Panc1 (cell line): ENCODE measurements around the gene CREBL2. TPM values are rescaled to one million over a fixed set of nuclear protein-coding genes. Genes with fewer than 3 reads are reported as not detected.

Experiments used
- ATAC-seq: fragments of 200-7000 bp; cut with Tn5 transposase; 2 replicates; pipeline ENCODE4 v1.9.1; 2020; ENCODE audit warnings: mild to moderate bottlenecking, moderate library complexity
- BruUV-seq: library from RNA; stranded (reverse); fragments of 400-500 nt; replicated peaks from 2 replicates; lab custom pipeline; 2021; lab: Mats Ljungman, UMichigan
- CTCF ChIA-PET: fragments of 300-600 bp; sonication (Branson Sonifier 250); formaldehyde crosslinking; loops from one replicate; lab custom pipeline; 2022; ENCODE audit warnings: antibody characterized with exemption; lab: Charles Lee
- POLR2A ChIA-PET: fragments of 300-600 bp; sonication (Branson Sonifier 250); formaldehyde crosslinking; loops from one replicate; lab custom pipeline; 2022; ENCODE audit warnings: antibody characterized with exemption; lab: Charles Lee
- DNase-seq: peaks from one replicate; pipeline ENCODE4 v3.0.0-alpha.2; 2010; ENCODE audit warnings: low read depth, low spot score
- H3K27ac ChIP-seq: 2 replicates; pipeline ENCODE4 v1.5.1; 2011; ENCODE audit warnings: mild to moderate bottlenecking, low read length, inconsistent platforms
- H3K27me3 ChIP-seq: fragments of 200-500 bp; sonication (Bioruptor generic); 2 replicates; pipeline ENCODE4 v1.6.0; 2014; ENCODE audit warnings: low read length, inconsistent platforms; ENCODE audit not compliant: control insufficient read depth, insufficient read depth
- H3K36me3 ChIP-seq: fragments of 200-500 bp; sonication (Bioruptor generic); 2 replicates; pipeline ENCODE4 v1.5.1; 2014; ENCODE audit warnings: inconsistent platforms, mild to moderate bottlenecking, low read length, moderate library complexity; ENCODE audit not compliant: control insufficient read depth, insufficient read depth
- H3K4me1 ChIP-seq: 2 replicates; pipeline ENCODE4 v1.5.1; 2011; ENCODE audit warnings: inconsistent platforms, mild to moderate bottlenecking, low read length, moderate library complexity; ENCODE audit not compliant: control insufficient read depth, insufficient read depth
- H3K4me3 ChIP-seq, 2 experiments: 2 replicates each; pipeline ENCODE4 v1.5.1; 2011 to 2012; ENCODE audit warnings: low read depth in 2 of 2, low read length in 2 of 2, mild to moderate bottlenecking in 2 of 2, inconsistent platforms in 1 of 2, moderate library complexity in 1 of 2
- H3K9me3 ChIP-seq: fragments of 200-500 bp; sonication (Bioruptor generic); 2 replicates; pipeline ENCODE4 v1.5.1; 2014; ENCODE audit warnings: low read depth, mild to moderate bottlenecking, inconsistent platforms, low read length, moderate library complexity; ENCODE audit not compliant: control insufficient read depth, insufficient read depth
- CTCF ChIP-seq: fragments of 450-650 bp; IDR thresholded peaks from 2 replicates; pipeline ENCODE4 v1.5.1; 2017; ENCODE audit warnings: mild to moderate bottlenecking
- POLR2AphosphoS5 ChIP-seq: IDR thresholded peaks from 2 replicates; pipeline ENCODE4 v1.6.1; 2012; ENCODE audit warnings: mild to moderate bottlenecking, low read depth, low read length, moderate library complexity
- REST ChIP-seq, 2 experiments: IDR thresholded peaks; 2 replicates each; pipeline ENCODE4 v1.6.1; 2011 to 2012; ENCODE audit warnings: low read depth in 2 of 2, control low read depth in 1 of 2, low read length in 1 of 2, mild to moderate bottlenecking in 1 of 2, moderate library complexity in 1 of 2; ENCODE audit not compliant: insufficient read depth in 1 of 2
- SIN3A ChIP-seq: IDR thresholded peaks from 2 replicates; pipeline ENCODE4 v1.6.1; 2012; ENCODE audit warnings: low read depth, mild to moderate bottlenecking, low read length, moderate library complexity, borderline replicate concordance; ENCODE audit not compliant: insufficient read depth
- TCF7L2 ChIP-seq: IDR thresholded peaks from 2 replicates; pipeline ENCODE4 v1.6.1; 2011; ENCODE audit warnings: mild to moderate bottlenecking, low read depth, low read length, inconsistent platforms
- in situ Hi-C: cut with HindIII; loops from 2 replicates; pipeline ENCODE4 v1.10.0; 2016; ENCODE audit warnings: low sequenced_read_pairs, low pct_unique_long_range_greater_than_20kb
- intact Hi-C: fragments of 100-400 bp; cut with micrococcal nuclease; formaldehyde crosslinking; loops from one replicate; pipeline ENCODE4 v1.10.0; 2022; ENCODE audit not compliant: unreplicated experiment
- total RNA-seq: library from RNA; stranded (reverse); gene quantifications from one replicate; pipeline ENCODE4 v1.2.1, GENCODE V29; 2021; ENCODE audit not compliant: unreplicated experiment

The CREBL2 gene
- total RNA-seq, 1 experiment from 2014 or later: 13.6 TPM

- Histone ChIP-seq H3K9me3 (peaks cover 5% of the 10 kb centered on the region; the same call in 1 of the 2 replicates), H3K27ac (no peak overlapping the region), H3K27me3 (no peaks in the 10 kb centered on the region), H3K36me3 (no peaks in the 10 kb centered on the region; the same call in 1 of the 2 replicates), H3K4me3 (no peak overlapping the region), H3K4me1 (no peaks in the 10 kb centered on the region)
- in situ Hi-C loops: no loop called here
- TF ChIP-seq POLR2AphosphoS5 (no peak), REST (IDR thresholded peaks at IDR 0.05; ENCODE audit: insufficient read depth in 1 of 2, low read depth in 2 of 2, low read length in 1 of 2) (no peak), TCF7L2 (no peak), SIN3A (no peak), CTCF (no peak)
- ATAC-seq (no peak), DNase-seq (no peak)
- no TSS peak for BruUV-seq
- intact Hi-C loops: no loop called here
- POLR2A ChIA-PET: no interaction called here
- CTCF ChIA-PET: no interaction called here
These were observed 34.9 kb downstream of the CREBL2 start for GRCh38 chr12:12646483-12647072.

GRCh38 chr12:12648284-12648683 lies 36.6 kb downstream of the CREBL2 start:
- no peaks in the 10 kb centered on the region; the same call in 1 of the 2 replicates for H3K36me3 ChIP-seq

More at GRCh38 chr12:12648284-12648683, 36.6 kb downstream of the CREBL2 start:
- no peaks in the 10 kb centered on the region for H3K4me1 ChIP-seq
- ATAC-seq (no peak), DNase-seq (no peak)
- H3K27ac ChIP-seq: no peak overlapping the region
- no TSS peak for BruUV-seq
- no peak for TF ChIP-seq TCF7L2
- no peak for TF ChIP-seq CTCF
- TF ChIP-seq REST (IDR thresholded peaks at IDR 0.05; ENCODE audit: insufficient read depth in 1 of 2, low read depth in 2 of 2, low read length in 1 of 2): no peak
- no peak for TF ChIP-seq POLR2AphosphoS5
- no peak for TF ChIP-seq SIN3A
- no peak overlapping the region for H3K4me3 ChIP-seq
- H3K9me3 ChIP-seq: peaks cover 5% of the 10 kb centered on the region; the same call in 1 of the 2 replicates
- CTCF ChIA-PET: no interaction called here
- POLR2A ChIA-PET: no interaction called here
- in situ Hi-C loops: no loop called here
- no peaks in the 10 kb centered on the region for H3K27me3 ChIP-seq
- intact Hi-C loops: no loop called here
